Right lobe of liver (tissue), 4 donors: ENCODE measurements around the gene EML6.

ENCODE experiments used
- POLR2A ChIP-seq: fragments of 450-650 bp; IDR thresholded peaks from one replicate; pipeline ENCODE4 v1.6.1; 2017; ENCODE audit warnings: antibody characterized with exemption, mild to moderate bottlenecking
- TF ChIP-seq, protein P1 (sequence below), 4 donors: fragments of 200-600 bp in 3 of 4; fragments of 450-650 bp in 1 of 4; IDR thresholded peaks; one replicate each; pipeline versions ENCODE4 v1.5.1 to v1.8.0; 2016 to 2022; ENCODE audit warnings: antibody characterized with exemption in 4 of 4, mild to moderate bottlenecking in 2 of 4
- donor health status: DM: no; HTN: no; CAD: no.
- donor health status: DM: no; HTN: no; CAD: no.
- donor health status: DM: no; HTN: yes; CAD: no.

DNA sequence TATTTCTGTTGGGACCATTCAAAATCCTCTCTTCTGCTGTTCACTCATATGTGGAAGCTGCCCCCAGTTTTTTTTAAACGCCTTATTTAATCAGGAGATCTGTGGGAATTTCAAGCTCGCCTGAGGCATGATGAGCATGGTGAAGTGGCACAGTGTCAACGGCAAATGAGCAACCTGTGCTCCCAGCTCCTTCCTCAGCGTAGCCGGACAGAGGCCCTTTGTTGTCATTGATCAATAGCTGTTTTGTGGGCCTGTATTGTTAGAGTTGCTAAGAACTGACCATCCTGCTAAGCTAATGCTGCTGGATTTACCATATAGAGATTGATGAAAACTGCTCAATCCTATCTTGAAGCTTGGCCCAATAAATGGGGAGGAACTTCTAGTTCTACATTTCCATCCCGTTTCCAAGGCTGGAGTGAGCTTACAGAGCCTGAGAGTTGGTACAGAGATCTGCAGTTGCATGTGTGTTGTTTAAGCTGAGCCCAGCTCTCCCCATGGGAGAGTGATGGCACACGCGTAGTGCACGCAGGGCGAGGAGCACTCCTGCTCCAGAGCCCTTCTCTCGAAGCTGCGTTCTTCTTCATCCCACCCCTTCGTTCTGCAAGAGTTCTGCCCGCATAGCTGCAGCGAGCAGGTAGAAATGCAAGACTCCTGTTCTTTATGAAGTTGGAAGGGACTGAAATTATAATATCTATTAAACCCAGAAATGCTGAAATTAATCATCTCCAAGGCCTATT is 218.0 kb downstream of the EML6 start:
- no peak for TF ChIP-seq POLR2A
- TF ChIP-seq, protein P1, sequence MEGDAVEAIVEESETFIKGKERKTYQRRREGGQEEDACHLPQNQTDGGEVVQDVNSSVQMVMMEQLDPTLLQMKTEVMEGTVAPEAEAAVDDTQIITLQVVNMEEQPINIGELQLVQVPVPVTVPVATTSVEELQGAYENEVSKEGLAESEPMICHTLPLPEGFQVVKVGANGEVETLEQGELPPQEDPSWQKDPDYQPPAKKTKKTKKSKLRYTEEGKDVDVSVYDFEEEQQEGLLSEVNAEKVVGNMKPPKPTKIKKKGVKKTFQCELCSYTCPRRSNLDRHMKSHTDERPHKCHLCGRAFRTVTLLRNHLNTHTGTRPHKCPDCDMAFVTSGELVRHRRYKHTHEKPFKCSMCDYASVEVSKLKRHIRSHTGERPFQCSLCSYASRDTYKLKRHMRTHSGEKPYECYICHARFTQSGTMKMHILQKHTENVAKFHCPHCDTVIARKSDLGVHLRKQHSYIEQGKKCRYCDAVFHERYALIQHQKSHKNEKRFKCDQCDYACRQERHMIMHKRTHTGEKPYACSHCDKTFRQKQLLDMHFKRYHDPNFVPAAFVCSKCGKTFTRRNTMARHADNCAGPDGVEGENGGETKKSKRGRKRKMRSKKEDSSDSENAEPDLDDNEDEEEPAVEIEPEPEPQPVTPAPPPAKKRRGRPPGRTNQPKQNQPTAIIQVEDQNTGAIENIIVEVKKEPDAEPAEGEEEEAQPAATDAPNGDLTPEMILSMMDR (IDR thresholded peaks at IDR 0.05), result no peak
